ENCODE data around the gene ZRANB2.

ZRANB2 gene

GRCh38 chr1:71030026-71030425 lies 50.8 kb downstream of the ZRANB2 start:
- Histone ChIP-seq H3K4me3 (no peak overlapping the region), H3K27ac (no peak overlapping the region)
- no peak for TF ChIP-seq CTCF (IDR thresholded peaks at IDR 0.05)
- DNase-seq (ENCODE audit: low spot score), result no peak

GRCh38 chr1:71028981-71029380 lies 51.9 kb downstream of the ZRANB2 start:
- no peak for DNase-seq (ENCODE audit: low spot score)
- no peak overlapping the region for H3K27ac ChIP-seq

GRCh38 chr1:71027991-71028390 lies 52.8 kb downstream of the ZRANB2 start:
- DNase-seq (ENCODE audit: low spot score), result no peak
- H3K4me3 ChIP-seq, result no peak overlapping the region
- TF ChIP-seq CTCF (IDR thresholded peaks at IDR 0.05), result no peak
- H3K27ac ChIP-seq, result no peak overlapping the region

More at GRCh38 chr1:71028981-71029380, 51.9 kb downstream of the ZRANB2 start:
- TF ChIP-seq CTCF (IDR thresholded peaks at IDR 0.05), result no peak
- H3K4me3 ChIP-seq, result no peak overlapping the region

- H3K27ac ChIP-seq, result no peak overlapping the region
- no peak overlapping the region for H3K4me3 ChIP-seq
- no peak for TF ChIP-seq CTCF (IDR thresholded peaks at IDR 0.05)
- DNase-seq (ENCODE audit: low spot score), result no peak
Observed at GRCh38 chr1:71026093-71026492, 54.7 kb downstream of the ZRANB2 start.

GRCh38 chr1:71023515-71023914 lies 57.3 kb downstream of the ZRANB2 start:
- no peak overlapping the region for H3K4me3 ChIP-seq
- no peak for DNase-seq (ENCODE audit: low spot score)
- H3K27ac ChIP-seq, result no peak overlapping the region
- no peak for TF ChIP-seq CTCF (IDR thresholded peaks at IDR 0.05)

- Histone ChIP-seq H3K4me3 (no peak overlapping the region), H3K27ac (no peak overlapping the region)
- no peak for DNase-seq (ENCODE audit: low spot score)
- no peak for TF ChIP-seq CTCF (IDR thresholded peaks at IDR 0.05)
Observed at GRCh38 chr1:71019233-71019969, 61.4 kb downstream of the ZRANB2 start.

- Histone ChIP-seq H3K4me3 (no peak overlapping the region), H3K27ac (no peak overlapping the region)
- no peak for DNase-seq (ENCODE audit: low spot score)
- no peak for TF ChIP-seq CTCF (IDR thresholded peaks at IDR 0.05)
Observed at GRCh38 chr1:71018791-71019190, 62.0 kb downstream of the ZRANB2 start.

Measured in coronary artery (tissue), 2 donors.